HAP-1 (cell line): ENCODE results near the gene SORCS2.

Experiments
- DNase-seq, 2 experiments: peaks; one replicate each; pipeline ENCODE4 v3.0.0-alpha.2; 2016 to 2020; ENCODE audit warnings: low spot score in 2 of 2
- H3K27me3 ChIP-seq: fragments of 250-450 bp; sonication (Bioruptor Pico); 2 replicates; pipeline ENCODE4 v1.5.1; 2020; ENCODE audit warnings: low read depth, mild to moderate bottlenecking, moderate library complexity
- H3K36me3 ChIP-seq: fragments of 250-450 bp; sonication (Bioruptor Pico); replicated peaks from 2 replicates; pipeline ENCODE4 v1.5.1; 2020; ENCODE audit warnings: mild to moderate bottlenecking
- H3K4me1 ChIP-seq: fragments of 250-450 bp; sonication (Bioruptor Pico); 2 replicates; pipeline ENCODE4 v1.5.1; 2020; ENCODE audit warnings: mild to moderate bottlenecking
- H3K4me3 ChIP-seq: fragments of 250-450 bp; sonication (Bioruptor Pico); 2 replicates; pipeline ENCODE4 v1.5.1; 2020; ENCODE audit warnings: mild to moderate bottlenecking, moderate library complexity
- H3K9me3 ChIP-seq: fragments of 250-450 bp; sonication (Bioruptor Pico); 2 replicates; pipeline ENCODE4 v1.5.1; 2020; ENCODE audit warnings: mild to moderate bottlenecking, moderate library complexity
- in situ Hi-C: fragments of 300-500 bp; cut with MboI; formaldehyde crosslinking; loops from 3 replicates; pipeline ENCODE4 v1.14.3; 2020; ENCODE audit warnings: low sequenced_read_pairs, inconsistent platforms, mixed read lengths

The SORCS2 gene

DNA sequence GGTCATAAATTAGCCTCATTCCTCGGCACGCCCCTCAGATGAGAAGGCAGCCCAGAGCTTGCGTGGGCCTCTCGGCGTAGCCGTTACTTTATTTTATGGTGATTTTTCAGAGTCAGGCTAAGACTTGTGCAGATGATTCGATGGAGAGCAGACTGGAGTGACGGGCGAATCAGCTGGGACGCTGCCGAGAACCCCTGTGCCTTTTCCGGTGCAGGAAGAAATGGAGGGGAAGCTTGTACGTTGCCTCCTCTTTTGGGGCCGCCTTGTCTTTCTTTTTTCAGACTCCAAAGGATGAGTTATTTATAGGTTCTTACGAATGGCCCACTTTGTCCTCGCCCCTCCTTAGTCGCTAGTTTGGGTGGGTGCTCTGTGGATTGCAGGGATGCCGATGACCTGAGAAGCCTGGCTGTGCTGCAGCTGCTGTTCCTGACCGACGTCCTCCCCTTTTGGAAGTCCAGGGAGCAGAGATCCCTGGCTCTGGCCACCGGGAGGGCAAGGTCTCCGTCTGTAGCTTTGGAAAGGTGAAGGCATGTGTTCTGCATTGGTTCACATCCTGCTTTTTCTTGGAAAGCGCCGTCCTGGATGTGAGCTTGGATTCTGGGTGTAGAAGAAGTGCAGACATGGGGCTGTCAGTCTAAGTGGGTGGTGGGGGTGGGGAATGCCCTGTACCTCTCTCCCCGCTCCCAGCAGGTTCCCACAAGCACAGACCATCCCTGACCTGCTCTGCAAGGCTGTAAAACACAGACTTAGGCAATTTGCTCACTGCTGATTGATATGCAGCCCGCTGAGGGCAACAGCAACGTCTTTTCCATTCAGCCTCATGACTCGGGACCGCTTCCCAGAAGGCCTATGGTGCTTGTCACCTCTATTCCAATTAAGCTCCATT lies 9.3 kb downstream of the SORCS2 start:
- H3K9me3 ChIP-seq: no peaks in the 10 kb centered on the region; the same call in 1 of the 2 replicates
- in situ Hi-C loops: no loop called here
- no peak for DNase-seq
- H3K4me3 ChIP-seq: no peak overlapping the region
- peaks cover 14% of the 10 kb centered on the region for H3K4me1 ChIP-seq
- H3K36me3 ChIP-seq: no peaks in the 10 kb centered on the region
- peaks cover 9% of the 10 kb centered on the region; the same call in 1 of the 2 replicates for H3K27me3 ChIP-seq

- Histone ChIP-seq H3K4me1 (peaks cover 14% of the 10 kb centered on the region), H3K4me3 (no peak overlapping the region), H3K36me3 (no peaks in the 10 kb centered on the region), H3K9me3 (no peaks in the 10 kb centered on the region; the same call in 1 of the 2 replicates), H3K27me3 (peaks cover 1% of the 10 kb centered on the region; the same call in 1 of the 2 replicates)
- DNase-seq: no peak
- in situ Hi-C loops: no loop called here
Measured at GRCh38 chr4:7202411-7202810, 10.1 kb downstream of the SORCS2 start.

- Histone ChIP-seq H3K4me1 (peaks cover 14% of the 10 kb centered on the region), H3K9me3 (no peaks in the 10 kb centered on the region; the same call in 1 of the 2 replicates), H3K36me3 (no peaks in the 10 kb centered on the region), H3K27me3 (no peaks in the 10 kb centered on the region), H3K4me3 (no peak overlapping the region)
- no peak for DNase-seq
- in situ Hi-C loops: no loop called here
Measured at GRCh38 chr4:7204656-7205387, 12.5 kb downstream of the SORCS2 start.

DNA sequence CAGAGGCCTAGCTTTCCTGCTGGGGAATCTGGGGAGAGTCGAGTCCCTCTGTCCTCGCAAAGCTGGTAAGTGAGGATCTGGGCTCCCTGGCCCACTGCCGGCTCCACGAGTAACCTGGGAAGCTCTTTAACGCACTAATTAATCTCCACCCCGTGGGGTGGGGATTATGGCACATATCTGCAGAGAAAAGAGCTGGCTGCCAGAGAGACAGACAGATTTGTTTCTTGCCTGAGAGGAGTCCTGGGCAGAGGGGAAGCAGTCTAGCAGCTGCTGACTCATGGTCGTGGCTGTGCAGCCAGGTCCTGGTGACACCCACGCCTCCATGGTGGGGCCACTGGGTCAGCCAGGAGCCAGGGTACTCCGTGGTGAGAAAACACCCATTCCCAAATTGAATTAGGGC lies 14.0 kb downstream of the SORCS2 start:
- no peak for DNase-seq
- in situ Hi-C loops: no loop called here
- H3K9me3 ChIP-seq: no peaks in the 10 kb centered on the region; the same call in 1 of the 2 replicates
- H3K4me3 ChIP-seq: no peak overlapping the region
- H3K36me3 ChIP-seq: no peaks in the 10 kb centered on the region
- H3K27me3 ChIP-seq: no peaks in the 10 kb centered on the region
- peaks cover 14% of the 10 kb centered on the region for H3K4me1 ChIP-seq

DNA sequence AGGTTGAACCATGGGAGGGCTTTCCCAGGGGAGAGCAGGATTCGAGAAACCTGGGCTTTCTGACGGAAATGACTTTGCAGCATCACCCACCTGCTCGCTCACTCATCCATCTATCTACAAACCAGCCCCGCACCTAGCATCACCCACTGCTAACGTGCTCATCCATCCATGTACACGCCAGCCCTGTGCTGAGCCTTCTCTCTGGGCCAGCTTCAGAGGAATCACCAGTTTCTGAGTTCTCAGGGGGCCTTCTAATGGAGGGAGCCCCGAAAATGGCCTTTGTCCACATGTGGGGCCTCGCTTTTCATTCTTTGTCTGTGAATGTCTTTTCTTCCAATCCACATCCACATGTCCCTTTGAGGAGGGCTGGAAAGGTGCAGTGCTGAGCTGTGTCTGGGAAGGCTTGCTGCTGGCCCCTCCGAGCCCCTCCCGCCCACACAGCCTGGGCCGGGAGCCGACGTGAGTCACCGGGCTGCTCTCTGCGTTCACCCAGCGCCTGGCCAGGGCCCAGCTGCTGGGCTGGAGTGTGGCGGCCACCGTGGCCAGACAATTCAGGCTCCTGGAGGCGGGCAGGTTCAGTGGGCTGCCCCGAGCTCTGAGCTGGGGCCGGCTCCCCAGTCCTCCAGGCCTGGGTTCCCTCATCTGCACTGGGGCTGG lies 14.7 kb downstream of the SORCS2 start:
- DNase-seq: no peak
- in situ Hi-C loops: no loop called here
- Histone ChIP-seq H3K4me1 (peaks cover 9% of the 10 kb centered on the region), H3K9me3 (no peaks in the 10 kb centered on the region), H3K27me3 (no peaks in the 10 kb centered on the region), H3K36me3 (no peaks in the 10 kb centered on the region), H3K4me3 (no peak overlapping the region)

DNA sequence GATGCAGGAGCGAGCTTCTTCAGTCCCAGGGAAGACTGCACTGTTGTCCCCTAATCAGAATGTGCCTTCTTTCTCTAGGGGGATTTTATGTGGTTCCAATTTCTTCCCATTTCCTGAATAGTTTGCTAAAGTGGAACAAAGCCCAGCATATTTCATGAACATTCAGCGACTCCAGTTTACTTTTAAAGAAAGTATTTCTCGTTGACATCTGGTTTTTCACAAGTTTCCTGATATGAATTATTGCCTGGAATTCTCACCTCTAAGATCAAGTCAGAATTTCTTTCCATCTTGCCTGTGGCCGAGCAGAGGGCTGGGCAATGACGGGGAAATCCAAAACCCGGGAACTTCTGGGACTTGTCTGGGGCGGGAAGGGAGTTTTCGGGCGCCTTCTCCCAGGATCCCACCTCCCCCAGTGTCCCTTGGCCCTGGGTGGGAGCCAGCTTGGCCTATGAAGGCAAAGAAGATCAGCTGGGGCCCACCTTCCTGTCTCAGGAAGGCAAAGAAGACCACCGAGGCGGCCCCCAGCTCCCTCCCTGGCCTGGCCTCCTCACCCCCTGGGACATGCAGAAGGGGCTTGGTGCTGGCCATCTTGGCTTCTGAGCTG lies 15.4 kb downstream of the SORCS2 start:
- in situ Hi-C loops: no loop called here
- Histone ChIP-seq H3K9me3 (no peaks in the 10 kb centered on the region), H3K4me3 (no peak overlapping the region), H3K36me3 (no peaks in the 10 kb centered on the region), H3K4me1 (peaks cover 2% of the 10 kb centered on the region; the same call in 1 of the 2 replicates), H3K27me3 (no peaks in the 10 kb centered on the region)
- no peak for DNase-seq

DNA sequence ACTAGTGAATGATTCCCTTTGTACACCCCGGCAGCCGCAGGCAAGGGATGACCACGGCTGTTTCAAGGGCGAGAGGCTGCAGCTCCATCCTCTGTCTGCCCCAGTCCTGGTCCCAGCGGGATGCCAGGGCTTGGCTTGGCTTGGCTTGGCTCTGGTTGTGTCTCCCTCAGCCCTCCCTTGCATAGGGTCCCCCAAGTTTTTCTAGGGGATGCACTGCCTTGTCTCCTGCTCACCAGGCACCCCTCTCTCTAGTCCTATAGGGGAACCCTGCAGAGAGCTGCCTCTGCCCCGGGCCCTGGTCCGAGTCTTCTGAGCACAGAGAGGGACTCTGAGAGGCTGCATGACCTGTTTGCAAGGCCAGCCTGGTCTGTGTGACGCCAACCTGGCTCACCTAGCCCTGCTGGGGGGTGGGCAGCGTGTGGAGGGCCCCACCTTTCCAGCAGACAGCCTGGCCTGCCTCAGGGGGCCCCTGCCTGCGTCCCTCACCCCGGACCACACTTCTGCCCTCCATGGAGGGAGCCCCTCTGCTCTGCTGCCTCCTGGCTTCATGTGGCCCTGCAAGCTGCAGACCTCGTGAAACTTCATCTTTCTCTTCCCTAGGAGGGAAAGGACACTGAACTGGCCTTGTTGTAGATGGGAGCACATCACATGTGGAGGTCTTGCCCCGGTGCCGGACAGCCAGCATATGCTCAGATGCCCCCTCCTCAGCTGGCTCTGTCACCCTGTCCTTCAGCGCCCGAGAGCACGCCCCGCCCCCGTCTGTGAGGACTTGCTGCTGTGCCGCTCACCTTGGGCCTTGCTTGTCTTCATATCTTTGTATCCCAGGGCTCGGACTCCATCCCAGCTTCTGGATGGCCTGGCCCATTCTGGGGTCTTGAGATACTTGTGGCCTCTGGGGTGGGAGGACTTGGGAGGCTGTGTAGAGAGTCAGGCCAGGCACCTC lies 16.4 kb downstream of the SORCS2 start:
- no peak for DNase-seq
- in situ Hi-C loops: no loop called here
- no peak overlapping the region for H3K4me3 ChIP-seq
- no peaks in the 10 kb centered on the region for H3K4me1 ChIP-seq
- H3K36me3 ChIP-seq: no peaks in the 10 kb centered on the region
- H3K9me3 ChIP-seq: no peaks in the 10 kb centered on the region
- no peaks in the 10 kb centered on the region for H3K27me3 ChIP-seq

DNA sequence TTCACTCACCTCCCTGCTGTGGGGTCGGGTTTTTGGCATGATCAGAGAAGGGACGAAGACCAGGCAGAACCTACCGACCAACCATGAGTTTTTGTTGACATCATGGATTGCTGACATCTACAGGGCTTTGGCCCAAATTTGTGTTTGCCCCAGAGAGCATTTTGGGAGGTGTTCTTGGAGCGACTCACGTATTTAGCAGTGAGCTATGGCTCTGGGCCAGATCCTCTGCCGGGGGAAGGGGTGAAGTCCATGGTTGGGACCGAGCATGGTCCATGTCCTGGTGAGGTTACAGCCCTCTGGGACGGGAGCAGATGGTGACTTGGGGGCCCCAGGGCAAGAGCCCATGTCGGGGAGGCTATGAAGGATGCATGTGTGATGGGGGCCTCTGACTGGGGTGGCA lies 17.4 kb downstream of the SORCS2 start:
- no peak for DNase-seq
- no peaks in the 10 kb centered on the region for H3K4me1 ChIP-seq
- H3K27me3 ChIP-seq: no peaks in the 10 kb centered on the region
- in situ Hi-C loops: no loop called here
- no peak overlapping the region for H3K4me3 ChIP-seq
- H3K36me3 ChIP-seq: no peaks in the 10 kb centered on the region
- H3K9me3 ChIP-seq: no peaks in the 10 kb centered on the region

DNA sequence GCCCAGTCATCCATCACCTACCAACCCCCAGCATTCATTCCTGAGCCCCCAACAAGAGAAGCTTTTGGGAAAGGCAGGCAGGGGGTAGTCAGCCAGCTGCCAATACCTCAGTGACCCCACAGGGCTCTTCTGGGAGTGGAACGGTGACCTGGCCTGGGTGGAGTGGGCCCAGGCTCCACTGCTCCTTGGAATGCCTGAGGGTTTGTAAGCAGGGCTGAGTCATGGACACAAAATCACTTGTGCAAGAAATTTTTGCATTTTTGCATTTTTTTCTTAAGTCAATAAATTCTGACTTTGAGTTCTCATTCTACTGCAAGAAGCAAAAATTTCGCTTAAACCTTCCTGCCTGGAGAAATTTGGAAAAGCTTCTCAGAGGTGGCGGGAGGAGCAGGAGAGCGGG lies 18.5 kb downstream of the SORCS2 start:
- no peak for DNase-seq
- no peak overlapping the region for H3K4me3 ChIP-seq
- H3K27me3 ChIP-seq: no peaks in the 10 kb centered on the region
- no peaks in the 10 kb centered on the region for H3K9me3 ChIP-seq
- H3K4me1 ChIP-seq: no peaks in the 10 kb centered on the region
- in situ Hi-C loops: no loop called here
- no peaks in the 10 kb centered on the region for H3K36me3 ChIP-seq

GRCh38 chr4:7212101-7212674 lies 19.9 kb downstream of the SORCS2 start:
- no peaks in the 10 kb centered on the region for H3K27me3 ChIP-seq
- no peaks in the 10 kb centered on the region for H3K36me3 ChIP-seq
- H3K4me3 ChIP-seq: no peak overlapping the region
- in situ Hi-C loops: no loop called here
- H3K9me3 ChIP-seq: no peaks in the 10 kb centered on the region
- DNase-seq: no peak
- H3K4me1 ChIP-seq: no peaks in the 10 kb centered on the region

DNA sequence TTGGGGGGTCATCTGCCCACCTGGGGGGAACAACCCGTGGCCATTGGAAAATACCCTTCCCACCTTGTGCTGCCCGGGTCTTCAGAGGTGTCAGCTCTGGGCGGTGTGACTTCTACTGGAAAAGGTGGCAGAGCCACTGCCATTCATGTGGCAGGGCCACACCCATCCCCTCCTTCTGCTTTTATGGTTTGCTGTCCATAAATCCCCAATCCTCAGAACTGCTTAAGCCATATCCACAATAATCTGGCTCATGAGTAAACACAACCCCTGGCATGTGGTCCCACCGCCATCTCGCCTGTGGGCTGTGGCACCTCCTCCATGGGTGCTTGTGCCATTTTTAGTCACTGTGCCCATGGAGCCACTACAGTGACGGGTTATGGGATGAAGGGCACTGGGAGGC lies 20.6 kb downstream of the SORCS2 start:
- Histone ChIP-seq H3K4me3 (no peak overlapping the region), H3K9me3 (no peaks in the 10 kb centered on the region), H3K4me1 (no peaks in the 10 kb centered on the region), H3K27me3 (no peaks in the 10 kb centered on the region), H3K36me3 (no peaks in the 10 kb centered on the region)
- no peak for DNase-seq
- in situ Hi-C loops: no loop called here

DNA sequence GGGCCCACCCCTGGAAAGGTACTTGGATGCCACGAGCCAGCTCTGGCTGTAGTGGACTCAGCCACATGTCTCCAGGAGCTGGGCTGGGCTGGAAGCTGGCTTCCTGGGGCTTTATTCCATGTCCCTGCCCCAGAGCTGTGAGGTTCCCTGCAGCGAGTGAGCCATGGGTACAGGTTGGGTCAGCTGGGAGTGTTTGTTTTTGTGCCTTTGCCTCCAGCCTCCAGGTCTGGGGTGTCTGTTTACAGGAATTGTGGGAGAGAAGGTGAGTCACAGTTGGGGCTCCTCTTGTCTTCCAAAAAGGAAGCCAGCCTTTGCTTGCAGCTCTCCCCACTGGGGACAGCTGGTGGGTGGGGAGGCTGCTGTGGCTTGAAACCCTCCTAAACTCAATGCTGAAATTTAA lies 21.5 kb downstream of the SORCS2 start:
- no peaks in the 10 kb centered on the region for H3K27me3 ChIP-seq
- no peaks in the 10 kb centered on the region for H3K36me3 ChIP-seq
- DNase-seq: no peak
- H3K4me1 ChIP-seq: no peaks in the 10 kb centered on the region
- no peaks in the 10 kb centered on the region for H3K9me3 ChIP-seq
- in situ Hi-C loops: no loop called here
- no peak overlapping the region for H3K4me3 ChIP-seq
